ENCODE results near the gene ADCY1. TPM values are rescaled to one million over a fixed set of nuclear protein-coding genes. Genes with fewer than 3 reads are reported as not detected.

Gene ADCY1
- total RNA-seq, 1 experiment from 2014 or later: 0.71 TPM

DNA sequence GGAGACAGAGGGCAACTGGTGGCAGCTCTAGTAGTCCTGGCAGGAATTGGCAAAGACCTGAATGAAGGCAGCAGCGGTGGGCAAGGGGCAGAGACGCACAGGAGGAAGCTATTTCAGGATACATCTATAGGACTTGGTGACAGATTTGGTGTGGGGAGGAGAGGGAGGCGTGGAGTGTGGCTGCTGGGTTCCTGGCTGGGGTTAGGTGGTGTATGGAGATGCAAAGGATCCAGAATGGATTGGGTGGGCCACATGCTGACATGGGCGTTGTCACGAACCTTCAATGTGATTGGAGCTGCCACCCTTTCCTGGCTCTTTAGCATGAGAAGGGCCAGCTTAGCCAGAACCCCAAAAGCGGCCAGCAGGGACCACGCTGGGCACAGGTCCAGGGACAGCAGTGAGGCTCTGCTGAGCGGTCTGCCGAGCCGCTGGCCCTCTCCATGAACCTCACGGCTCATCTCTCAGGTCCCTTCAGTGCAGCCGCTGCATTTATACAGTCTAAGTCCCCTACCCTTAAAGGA, 10.2 kb upstream of the ADCY1 start:
- no TSS peak for BruUV-seq (replicated peaks)
- H3K4me3 ChIP-seq (ENCODE audit: low read depth, low read length, poor library complexity, severe bottlenecking): no peak overlapping the region
- POLR2A ChIA-PET (ENCODE audit: low non-redundant PET): no interaction called here
- peaks cover 35% of the 10 kb centered on the region for H3K27me3 ChIP-seq (replicated peaks; ENCODE audit: insufficient read depth, low read depth, low read length, poor library complexity)
- no peaks in the 10 kb centered on the region for H3K9me3 ChIP-seq (ENCODE audit: low read depth, low read length, poor library complexity, severe bottlenecking)
- H3K4me1 ChIP-seq (ENCODE audit: insufficient read depth, low read length, poor library complexity, severe bottlenecking): no peaks in the 10 kb centered on the region
- intact Hi-C loops (cut with micrococcal nuclease; ENCODE audit: unreplicated experiment): no loop called here
- CTCF ChIA-PET: no interaction called here
- DNase-seq (ENCODE audit: low spot score): no peak
- no peak for TF ChIP-seq CTCF (conservative IDR thresholded peaks at IDR 0.05; ENCODE audit: low read depth, low read length)
- TF ChIP-seq EZH2 (IDR thresholded peaks at IDR 0.05; ENCODE audit: borderline replicate concordance, low read depth, low read length, poor library complexity, severe bottlenecking): no peak
- H3K27ac ChIP-seq (ENCODE audit: low read depth, low read length, poor library complexity, severe bottlenecking): no peak overlapping the region
- no peaks in the 10 kb centered on the region for H3K36me3 ChIP-seq (ENCODE audit: insufficient read depth, low read length, poor library complexity, severe bottlenecking)

DNA sequence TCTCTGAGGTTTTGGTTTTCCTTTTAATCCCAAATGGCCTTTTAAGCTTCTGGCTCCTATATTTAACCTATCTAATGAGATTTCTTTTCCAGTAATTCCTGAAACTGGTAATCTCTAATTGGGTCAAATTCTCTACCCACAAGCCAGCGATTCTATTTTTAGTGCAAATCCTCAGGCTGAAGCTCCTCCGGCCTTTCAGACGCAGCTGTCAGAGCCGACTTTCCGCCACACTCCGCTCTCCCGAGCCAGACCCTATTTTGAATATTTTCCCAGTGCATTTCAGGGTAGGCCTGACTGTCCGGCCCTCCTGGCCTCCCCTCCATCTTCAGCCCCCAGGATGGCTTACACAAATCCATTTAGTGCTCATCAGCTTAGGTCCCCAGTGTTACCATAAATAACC, 9.7 kb upstream of the ADCY1 start:
- no peak for DNase-seq (ENCODE audit: low spot score)
- intact Hi-C loops (cut with micrococcal nuclease; ENCODE audit: unreplicated experiment): no loop called here
- H3K36me3 ChIP-seq (ENCODE audit: insufficient read depth, low read length, poor library complexity, severe bottlenecking): no peaks in the 10 kb centered on the region
- no peak overlapping the region for H3K27ac ChIP-seq (ENCODE audit: low read depth, low read length, poor library complexity, severe bottlenecking)
- BruUV-seq (replicated peaks): no TSS peak
- POLR2A ChIA-PET (ENCODE audit: low non-redundant PET): no interaction called here
- CTCF ChIA-PET: no interaction called here
- H3K9me3 ChIP-seq (ENCODE audit: low read depth, low read length, poor library complexity, severe bottlenecking): no peaks in the 10 kb centered on the region
- TF ChIP-seq CTCF (conservative IDR thresholded peaks at IDR 0.05; ENCODE audit: low read depth, low read length): no peak
- TF ChIP-seq EZH2 (IDR thresholded peaks at IDR 0.05; ENCODE audit: borderline replicate concordance, low read depth, low read length, poor library complexity, severe bottlenecking): peak; percentile 46
- peaks cover 35% of the 10 kb centered on the region for H3K27me3 ChIP-seq (replicated peaks; ENCODE audit: insufficient read depth, low read depth, low read length, poor library complexity)
- H3K4me3 ChIP-seq (ENCODE audit: low read depth, low read length, poor library complexity, severe bottlenecking): no peak overlapping the region
- H3K4me1 ChIP-seq (ENCODE audit: insufficient read depth, low read length, poor library complexity, severe bottlenecking): no peaks in the 10 kb centered on the region

DNA sequence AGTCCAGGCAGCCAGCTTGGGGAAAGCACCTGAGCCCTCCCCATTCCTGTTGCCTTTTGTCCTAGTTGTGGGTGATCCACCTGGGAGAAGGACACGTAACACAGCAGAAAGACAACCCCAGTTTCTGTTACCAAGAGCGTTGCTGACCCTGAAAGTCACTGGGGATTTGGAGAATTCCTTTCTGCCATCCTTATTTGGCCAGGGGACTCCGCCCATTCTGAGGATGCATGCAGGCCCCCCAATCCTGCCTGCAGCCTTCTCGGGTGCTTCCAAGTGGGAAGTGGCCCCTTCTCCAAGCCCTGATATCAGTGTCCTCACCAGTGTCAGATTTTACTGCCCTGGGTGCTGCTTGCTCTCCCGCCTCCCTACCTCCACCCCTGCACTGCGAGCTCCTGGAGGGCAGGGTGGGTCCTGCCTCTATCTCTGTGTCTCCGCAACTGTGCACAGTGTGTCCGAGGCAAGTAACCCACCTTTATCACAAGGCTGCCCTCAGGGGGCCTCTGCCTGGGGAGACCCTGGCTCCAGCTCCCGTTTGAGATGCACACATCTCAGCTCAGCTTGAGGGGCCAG, 9.2 kb upstream of the ADCY1 start:
- ChIA-PET CTCF (no interaction called here), POLR2A (ENCODE audit: low non-redundant PET) (no interaction called here)
- Histone ChIP-seq H3K4me3 (ENCODE audit: low read depth, low read length, poor library complexity, severe bottlenecking) (no peak overlapping the region), H3K4me1 (ENCODE audit: insufficient read depth, low read length, poor library complexity, severe bottlenecking) (no peaks in the 10 kb centered on the region), H3K27me3 (replicated peaks; ENCODE audit: insufficient read depth, low read depth, low read length, poor library complexity) (peaks cover 35% of the 10 kb centered on the region), H3K36me3 (ENCODE audit: insufficient read depth, low read length, poor library complexity, severe bottlenecking) (no peaks in the 10 kb centered on the region), H3K9me3 (ENCODE audit: low read depth, low read length, poor library complexity, severe bottlenecking) (no peaks in the 10 kb centered on the region), H3K27ac (ENCODE audit: low read depth, low read length, poor library complexity, severe bottlenecking) (no peak overlapping the region)
- BruUV-seq (replicated peaks): no TSS peak
- intact Hi-C loops (cut with micrococcal nuclease; ENCODE audit: unreplicated experiment): no loop called here
- TF ChIP-seq EZH2 (IDR thresholded peaks at IDR 0.05; ENCODE audit: borderline replicate concordance, low read depth, low read length, poor library complexity, severe bottlenecking) (no peak), CTCF (conservative IDR thresholded peaks at IDR 0.05; ENCODE audit: low read depth, low read length) (no peak)
- no peak for DNase-seq (ENCODE audit: low spot score)

Data from A673 (cell line).